ENCODE data around the gene HDAC9. TPM values are rescaled to one million over a fixed set of nuclear protein-coding genes. Genes with fewer than 3 reads are reported as not detected.

HDAC9 gene
- total and polyA plus RNA-seq, 11 donors = 4.8 to 62.9 (median 30.6) TPM

DNA sequence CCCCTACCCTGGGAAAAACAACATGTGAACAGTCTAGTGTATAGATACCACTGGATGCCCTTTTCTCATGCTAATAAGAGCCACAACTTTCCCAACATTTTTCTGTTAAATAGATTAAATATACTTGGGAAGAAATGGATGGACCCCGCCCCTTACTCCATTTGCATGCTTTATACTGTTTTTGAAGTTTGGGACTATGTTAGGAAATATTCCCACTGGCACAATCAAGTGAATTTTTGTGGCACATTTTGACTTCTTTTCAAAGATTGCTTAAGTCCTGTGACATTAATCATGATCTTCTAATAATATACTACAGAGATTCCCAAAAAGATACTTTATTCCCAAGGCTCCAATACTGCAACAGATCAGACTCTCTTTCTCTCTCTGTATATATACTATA, 405.3 kb downstream of the HDAC9 start:
- Histone ChIP-seq H3K9me3 (no peaks in the 10 kb centered on the region), H3K27me3 (no peaks in the 10 kb centered on the region), H3K4me1 (no peaks in the 10 kb centered on the region), H3K27ac (no peak overlapping the region), H3K36me3 (no peaks in the 10 kb centered on the region), H3K4me3 (no peak overlapping the region)
- TF ChIP-seq, protein P1, sequence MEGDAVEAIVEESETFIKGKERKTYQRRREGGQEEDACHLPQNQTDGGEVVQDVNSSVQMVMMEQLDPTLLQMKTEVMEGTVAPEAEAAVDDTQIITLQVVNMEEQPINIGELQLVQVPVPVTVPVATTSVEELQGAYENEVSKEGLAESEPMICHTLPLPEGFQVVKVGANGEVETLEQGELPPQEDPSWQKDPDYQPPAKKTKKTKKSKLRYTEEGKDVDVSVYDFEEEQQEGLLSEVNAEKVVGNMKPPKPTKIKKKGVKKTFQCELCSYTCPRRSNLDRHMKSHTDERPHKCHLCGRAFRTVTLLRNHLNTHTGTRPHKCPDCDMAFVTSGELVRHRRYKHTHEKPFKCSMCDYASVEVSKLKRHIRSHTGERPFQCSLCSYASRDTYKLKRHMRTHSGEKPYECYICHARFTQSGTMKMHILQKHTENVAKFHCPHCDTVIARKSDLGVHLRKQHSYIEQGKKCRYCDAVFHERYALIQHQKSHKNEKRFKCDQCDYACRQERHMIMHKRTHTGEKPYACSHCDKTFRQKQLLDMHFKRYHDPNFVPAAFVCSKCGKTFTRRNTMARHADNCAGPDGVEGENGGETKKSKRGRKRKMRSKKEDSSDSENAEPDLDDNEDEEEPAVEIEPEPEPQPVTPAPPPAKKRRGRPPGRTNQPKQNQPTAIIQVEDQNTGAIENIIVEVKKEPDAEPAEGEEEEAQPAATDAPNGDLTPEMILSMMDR (IDR thresholded peaks at IDR 0.05) = no peak
- TF ChIP-seq POLR2A (IDR thresholded peaks at IDR 0.05) = no peak
- intact Hi-C loops (cut with DNase I) = loop anchor here in 1 of 10 donors (5.0 kb wide), 1 partner anchor 49 kb away; no protein-coding TSS in a partner anchor
- whole genome bisulfite sequencing, 4 donors = 48 to 97% (median 96%) methylated on average over 1 of the region's 1 CpG
- DNase-seq = no peak
- ATAC-seq = no peak

DNA sequence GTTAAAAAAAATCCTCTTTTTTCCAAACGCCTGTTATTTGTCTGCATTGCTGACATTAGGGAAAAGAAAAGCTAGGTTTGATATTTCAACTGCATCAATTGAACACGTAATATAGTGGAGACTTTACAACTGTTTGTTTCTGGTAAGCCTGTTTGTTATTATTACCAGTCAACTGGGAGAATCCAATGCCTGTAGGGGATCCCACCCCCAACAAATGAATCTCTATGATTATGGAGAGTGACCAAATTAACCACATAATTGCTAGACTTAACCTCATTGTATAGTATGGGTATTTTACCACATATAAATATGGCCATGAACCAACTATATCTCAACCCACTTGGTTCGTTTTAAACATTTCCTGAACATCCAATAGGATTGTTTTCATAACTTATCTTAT, 405.8 kb downstream of the HDAC9 start:
- Histone ChIP-seq H3K4me3 (no peak overlapping the region), H3K9me3 (no peaks in the 10 kb centered on the region), H3K36me3 (no peaks in the 10 kb centered on the region), H3K27me3 (no peaks in the 10 kb centered on the region), H3K27ac (no peak overlapping the region), H3K4me1 (no peaks in the 10 kb centered on the region)
- DNase-seq (no peak), ATAC-seq (no peak)
- TF ChIP-seq POLR2A (IDR thresholded peaks at IDR 0.05) = no peak
- TF ChIP-seq, protein P1 (IDR thresholded peaks at IDR 0.05) = no peak
- intact Hi-C loops (cut with DNase I) = loop anchor here in 1 of 10 donors (5.0 kb wide), 1 partner anchor 49 kb away; no protein-coding TSS in a partner anchor
- 78 to 89% (median 84%) methylated on average over 3 of the region's 3 CpGs for WGBS, 4 donors

DNA sequence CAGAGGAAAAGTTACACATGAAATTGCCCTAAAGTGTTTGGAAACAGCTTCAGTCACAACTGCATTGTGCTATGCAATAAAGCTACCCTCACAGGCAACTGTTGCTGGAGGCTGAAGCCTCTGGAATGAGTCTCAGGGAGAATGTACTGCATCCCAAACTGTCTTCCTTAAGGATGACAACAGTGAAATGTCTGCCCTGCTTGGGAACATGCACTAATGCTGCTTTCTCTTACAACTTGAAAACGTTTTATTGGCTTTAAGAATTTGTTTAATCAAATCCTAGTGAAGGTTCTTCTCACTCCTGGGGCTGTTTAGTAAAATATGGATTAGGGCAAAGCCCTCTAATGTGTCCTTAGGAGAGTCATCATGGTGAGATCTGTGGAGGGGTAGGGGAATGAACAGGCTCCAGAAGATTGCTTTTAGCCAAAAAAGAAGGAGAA, 406.5 kb downstream of the HDAC9 start:
- no peak for DNase-seq
- Histone ChIP-seq H3K4me3 (no peak overlapping the region), H3K27ac (no peak overlapping the region), H3K4me1 (no peaks in the 10 kb centered on the region), H3K27me3 (no peaks in the 10 kb centered on the region), H3K9me3 (no peaks in the 10 kb centered on the region), H3K36me3 (no peaks in the 10 kb centered on the region)
- no peak for ATAC-seq
- intact Hi-C loops (cut with DNase I) = loop anchor here in 1 of 10 donors (5.0 kb wide), 1 partner anchor 50 kb away; no protein-coding TSS in a partner anchor
- TF ChIP-seq POLR2A (IDR thresholded peaks at IDR 0.05) = no peak
- TF ChIP-seq, protein P1 (IDR thresholded peaks at IDR 0.05) = no peak
- WGBS, 4 donors = 41 to 64% (median 46%) methylated on average over 1 of the region's 1 CpG

DNA sequence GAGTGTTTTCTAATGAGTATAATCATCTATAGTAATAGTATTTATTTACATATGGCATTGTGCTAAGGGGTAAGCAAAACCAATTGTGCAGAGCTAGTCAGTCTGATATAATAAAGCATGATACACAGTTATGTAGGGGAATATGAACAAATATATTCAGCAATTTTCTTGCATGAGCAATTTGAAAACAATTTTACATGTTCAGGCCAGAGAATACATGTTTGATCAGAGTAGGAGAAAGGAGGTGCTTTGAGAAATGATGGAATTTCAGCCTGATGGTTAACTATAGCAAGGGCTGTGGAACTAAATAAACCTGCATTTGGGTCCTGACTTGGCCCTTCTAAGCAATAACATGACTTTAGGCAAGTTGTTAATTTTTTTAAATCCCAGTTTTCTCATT, 407.3 kb downstream of the HDAC9 start:
- Histone ChIP-seq H3K36me3 (no peaks in the 10 kb centered on the region), H3K4me1 (no peaks in the 10 kb centered on the region), H3K4me3 (no peak overlapping the region), H3K27me3 (no peaks in the 10 kb centered on the region), H3K9me3 (no peaks in the 10 kb centered on the region), H3K27ac (no peak overlapping the region)
- intact Hi-C loops (cut with DNase I) = loop anchor here in 1 of 10 donors (5.0 kb wide), 1 partner anchor 51 kb away; no protein-coding TSS in a partner anchor
- DNase-seq (no peak), ATAC-seq (no peak)
- TF ChIP-seq, protein P1 (IDR thresholded peaks at IDR 0.05) = no peak
- TF ChIP-seq POLR2A (IDR thresholded peaks at IDR 0.05) = no peak
